Mesodermal cell (in vitro differentiated cells): Measurements from ENCODE around the gene RPE. TPM values are rescaled to one million over a fixed set of nuclear protein-coding genes. Genes with fewer than 3 reads are reported as not detected.

Experiments used
- H3K27ac ChIP-seq: 2 replicates; pipeline ENCODE4 v1.7.0; 2013; ENCODE audit warnings: mild to moderate bottlenecking, low read depth, low read length, moderate library complexity; ENCODE audit not compliant: severe bottlenecking
- H3K36me3 ChIP-seq: 2 replicates; pipeline ENCODE4 v1.7.1; 2013; ENCODE audit warnings: mild to moderate bottlenecking, low read length, moderate library complexity; ENCODE audit not compliant: control insufficient read depth, insufficient read depth
- H3K4me1 ChIP-seq: one replicate; pipeline ENCODE4 v1.7.1; 2013; ENCODE audit warnings: mild to moderate bottlenecking, low read length; ENCODE audit not compliant: insufficient read depth, control insufficient read depth, poor library complexity, severe bottlenecking
- H3K4me3 ChIP-seq: 2 replicates; pipeline ENCODE4 v1.7.0; 2013; ENCODE audit warnings: low read length, control low read depth, mild to moderate bottlenecking; ENCODE audit not compliant: insufficient read depth, poor library complexity, severe bottlenecking; ENCODE audit errors: extremely low read depth
- H3K9me3 ChIP-seq: 2 replicates; pipeline ENCODE4 v1.7.1; 2013; ENCODE audit warnings: mild to moderate bottlenecking, low read length, moderate library complexity; ENCODE audit not compliant: control insufficient read depth
- WGBS, 2 experiments: methylation state at CpG; one replicate each; pipeline ENCODE4 v1.1.5; 2013; ENCODE audit warnings: missing lambda C conversion rate in 2 of 2; ENCODE audit not compliant: insufficient coverage in 2 of 2; 5-methylcytosine and 5-hydroxymethylcytosine counted together
- polyA plus RNA-seq, 2 experiments: library from polyadenylated mRNA; stranded (reverse); fragments of 50-300 nt; gene quantifications; one replicate each; pipeline ENCODE4 v1.2.3, GENCODE V29; 2013

RPE gene
- polyA plus RNA-seq (2013, experiment 1 of 2), result 30.3 TPM
- 30.0 TPM for polyA plus RNA-seq (2013, experiment 2 of 2)

GRCh38 chr2:210002158-210003157 is at the start of gene RPE:
Gene RPE (plus strand): TSS chr2:210002638. CDS start chr2:210002662, 24 bp downstream.
- 1% methylated on average over 42 to 47 of the region's 58 CpGs for WGBS, 2 experiments
- H3K4me3 ChIP-seq, result peak within 1 kb of the TSS; percentile 91

GRCh38 chr2:209956271-209956670 is 46.2 kb upstream of the RPE start:
- 92 to 94% methylated on average over 1 of the region's 2 CpGs for WGBS, 2 experiments
- Histone ChIP-seq H3K4me3 (no peak overlapping the region), H3K9me3 (no peaks in the 10 kb centered on the region), H3K36me3 (no peaks in the 10 kb centered on the region), H3K4me1 (no peaks in the 10 kb centered on the region), H3K27ac (no peak overlapping the region)

More at GRCh38 chr2:210002158-210003157, at the start of gene RPE:
- Histone ChIP-seq H3K9me3 (no peaks in the 10 kb centered on the region), H3K4me1 (peaks cover 10% of the 10 kb centered on the region), H3K27ac (peak within 1 kb of the TSS; percentile 18), H3K36me3 (peaks cover 18% of the 10 kb centered on the region)

GRCh38 chr2:209958016-209958415 is 44.4 kb upstream of the RPE start:
- Histone ChIP-seq H3K4me3 (no peak overlapping the region), H3K27ac (no peak overlapping the region), H3K36me3 (no peaks in the 10 kb centered on the region), H3K4me1 (no peaks in the 10 kb centered on the region), H3K9me3 (no peaks in the 10 kb centered on the region)
- 100% methylated on average over 1 of the region's 2 CpGs; no CpG with 5 or more reads in 1 of the 2 experiments for WGBS, 2 experiments

GRCh38 chr2:209960045-209960444 is 42.4 kb upstream of the RPE start:
- H3K9me3 ChIP-seq, result no peaks in the 10 kb centered on the region
- H3K4me1 ChIP-seq, result no peaks in the 10 kb centered on the region
- H3K36me3 ChIP-seq, result no peaks in the 10 kb centered on the region
- H3K27ac ChIP-seq, result peak overlapping the region; percentile 84
- no peak overlapping the region for H3K4me3 ChIP-seq
- WGBS, 2 experiments, result 22% methylated on average over 6 of the region's 7 CpGs; no CpG with 5 or more reads in 1 of the 2 experiments

GRCh38 chr2:209960676-209961630 is 41.5 kb upstream of the RPE start:
- WGBS, 2 experiments, result 20% methylated on average over 1 of the region's 4 CpGs
- Histone ChIP-seq H3K9me3 (no peaks in the 10 kb centered on the region), H3K4me1 (no peaks in the 10 kb centered on the region), H3K4me3 (no peak overlapping the region), H3K27ac (peak overlapping the region; percentile 84), H3K36me3 (no peaks in the 10 kb centered on the region)

- Histone ChIP-seq H3K9me3 (no peaks in the 10 kb centered on the region), H3K36me3 (no peaks in the 10 kb centered on the region), H3K4me3 (no peak overlapping the region), H3K27ac (no peak overlapping the region), H3K4me1 (no peaks in the 10 kb centered on the region)
- WGBS, 2 experiments, result no CpG with 5 or more reads among the region's 2 CpGs
Observed at GRCh38 chr2:209965723-209966122, 36.7 kb upstream of the RPE start.

GRCh38 chr2:209969692-209970091 is 32.7 kb upstream of the RPE start:
- H3K4me1 ChIP-seq, result no peaks in the 10 kb centered on the region
- WGBS, 2 experiments, result 91 to 100% methylated on average over 3 to 4 of the region's 4 CpGs
- H3K9me3 ChIP-seq, result no peaks in the 10 kb centered on the region
- H3K36me3 ChIP-seq, result no peaks in the 10 kb centered on the region
- H3K27ac ChIP-seq, result no peak overlapping the region
- H3K4me3 ChIP-seq, result no peak overlapping the region

GRCh38 chr2:209970271-209970670 is 32.2 kb upstream of the RPE start:
- WGBS, 2 experiments, result 88 to 94% methylated on average over 1 to 2 of the region's 2 CpGs
- Histone ChIP-seq H3K4me1 (no peaks in the 10 kb centered on the region), H3K9me3 (no peaks in the 10 kb centered on the region), H3K36me3 (no peaks in the 10 kb centered on the region), H3K4me3 (no peak overlapping the region), H3K27ac (no peak overlapping the region)

- Histone ChIP-seq H3K36me3 (no peaks in the 10 kb centered on the region), H3K4me1 (no peaks in the 10 kb centered on the region), H3K4me3 (no peak overlapping the region), H3K9me3 (no peaks in the 10 kb centered on the region), H3K27ac (no peak overlapping the region)
- WGBS, 2 experiments, result 77 to 84% methylated on average over 2 to 3 of the region's 4 CpGs
Observed at GRCh38 chr2:209970711-209971110, 31.7 kb upstream of the RPE start.

GRCh38 chr2:209973328-209973727 is 29.1 kb upstream of the RPE start:
- H3K4me1 ChIP-seq, result no peaks in the 10 kb centered on the region
- WGBS, 2 experiments, result no CpG with 5 or more reads among the region's 1 CpG
- H3K36me3 ChIP-seq, result no peaks in the 10 kb centered on the region

More at GRCh38 chr2:209973328-209973727, 29.1 kb upstream of the RPE start:
- H3K9me3 ChIP-seq, result no peaks in the 10 kb centered on the region
- H3K27ac ChIP-seq, result no peak overlapping the region
- no peak overlapping the region for H3K4me3 ChIP-seq
